ENCODE results near the gene ADGRL3.
A peak's percentile ranks its signal among the peaks of the same experiment; 100 is the strongest.

ADGRL3 gene

GRCh38 chr4:61251129-61251528, 51.0 kb downstream of the ADGRL3 start:
- no peaks in the 10 kb centered on the region for H3K9me3 ChIP-seq (ENCODE audit: insufficient read depth, low read length)
- H3K9ac ChIP-seq (ENCODE audit: low read length) = no peak overlapping the region
- H3K4me2 ChIP-seq (ENCODE audit: low read depth, low read length, poor library complexity, severe bottlenecking) = no peak overlapping the region
- no peak overlapping the region for H3K4me3 ChIP-seq (ENCODE audit: insufficient read depth, low read length, poor library complexity, severe bottlenecking)
- H3K27ac ChIP-seq (ENCODE audit: low read depth, low read length) = no peak overlapping the region
- H2AFZ ChIP-seq (ENCODE audit: low read depth, low read length, severe bottlenecking) = no peak overlapping the region
- TF ChIP-seq EZH2phosphoT487 (conservative IDR thresholded peaks at IDR 0.05; ENCODE audit: low read length) (no peak), CTCF (IDR thresholded peaks at IDR 0.05; ENCODE audit: insufficient read depth, low read length, poor library complexity, severe bottlenecking) (no peak)
- H3F3A ChIP-seq (ENCODE audit: insufficient read depth) = no peaks in the 10 kb centered on the region
- no peaks in the 10 kb centered on the region for H4K20me1 ChIP-seq (ENCODE audit: low read depth, low read length)
- no peaks in the 10 kb centered on the region for H3K36me3 ChIP-seq (ENCODE audit: low read length)
- no peaks in the 10 kb centered on the region for H3K79me2 ChIP-seq (ENCODE audit: insufficient read depth, low read length)
- H3K9me2 ChIP-seq (replicated peaks; ENCODE audit: insufficient read depth, low read length) = no peaks in the 10 kb centered on the region
- no peaks in the 10 kb centered on the region for H3K27me3 ChIP-seq (ENCODE audit: low read length)

GRCh38 chr4:61254406-61254805, 54.3 kb downstream of the ADGRL3 start:
- Histone ChIP-seq H3K9me2 (replicated peaks; ENCODE audit: insufficient read depth, low read length) (no peaks in the 10 kb centered on the region), H3K9ac (ENCODE audit: low read length) (no peak overlapping the region), H3F3A (ENCODE audit: insufficient read depth) (no peaks in the 10 kb centered on the region), H3K79me2 (ENCODE audit: insufficient read depth, low read length) (no peaks in the 10 kb centered on the region), H3K27ac (ENCODE audit: low read depth, low read length) (no peak overlapping the region), H3K27me3 (ENCODE audit: low read length) (no peaks in the 10 kb centered on the region), H3K9me3 (ENCODE audit: insufficient read depth, low read length) (no peaks in the 10 kb centered on the region), H3K4me3 (ENCODE audit: insufficient read depth, low read length, poor library complexity, severe bottlenecking) (no peak overlapping the region), H3K36me3 (ENCODE audit: low read length) (no peaks in the 10 kb centered on the region), H3K4me2 (ENCODE audit: low read depth, low read length, poor library complexity, severe bottlenecking) (no peak overlapping the region), H2AFZ (ENCODE audit: low read depth, low read length, severe bottlenecking) (no peak overlapping the region), H4K20me1 (ENCODE audit: low read depth, low read length) (no peaks in the 10 kb centered on the region)
- TF ChIP-seq EZH2phosphoT487 (conservative IDR thresholded peaks at IDR 0.05; ENCODE audit: low read length) = no peak
- no peak for TF ChIP-seq CTCF (IDR thresholded peaks at IDR 0.05; ENCODE audit: insufficient read depth, low read length, poor library complexity, severe bottlenecking)

GRCh38 chr4:61273233-61273632, 73.1 kb downstream of the ADGRL3 start:
- Histone ChIP-seq H3K27me3 (ENCODE audit: low read length) (no peaks in the 10 kb centered on the region), H3K4me2 (ENCODE audit: low read depth, low read length, poor library complexity, severe bottlenecking) (no peak overlapping the region), H4K20me1 (ENCODE audit: low read depth, low read length) (no peaks in the 10 kb centered on the region), H3K79me2 (ENCODE audit: insufficient read depth, low read length) (no peaks in the 10 kb centered on the region), H3K27ac (ENCODE audit: low read depth, low read length) (no peak overlapping the region), H2AFZ (ENCODE audit: low read depth, low read length, severe bottlenecking) (peak overlapping the region; percentile 19), H3F3A (ENCODE audit: insufficient read depth) (no peaks in the 10 kb centered on the region), H3K9ac (ENCODE audit: low read length) (no peak overlapping the region), H3K36me3 (ENCODE audit: low read length) (no peaks in the 10 kb centered on the region), H3K9me2 (replicated peaks; ENCODE audit: insufficient read depth, low read length) (no peaks in the 10 kb centered on the region), H3K4me3 (ENCODE audit: insufficient read depth, low read length, poor library complexity, severe bottlenecking) (no peak overlapping the region), H3K9me3 (ENCODE audit: insufficient read depth, low read length) (no peaks in the 10 kb centered on the region)
- TF ChIP-seq CTCF (IDR thresholded peaks at IDR 0.05; ENCODE audit: insufficient read depth, low read length, poor library complexity, severe bottlenecking) (no peak), EZH2phosphoT487 (conservative IDR thresholded peaks at IDR 0.05; ENCODE audit: low read length) (no peak)
